Measurements from ENCODE around the gene SORCS2. TPM values are rescaled to one million over a fixed set of nuclear protein-coding genes. Genes with fewer than 3 reads are reported as not detected.

Gene SORCS2
- total RNA-seq, 4 donors from 2014 or later = 0.48 to 1.8 (median 0.68) TPM; not detected in 1

DNA sequence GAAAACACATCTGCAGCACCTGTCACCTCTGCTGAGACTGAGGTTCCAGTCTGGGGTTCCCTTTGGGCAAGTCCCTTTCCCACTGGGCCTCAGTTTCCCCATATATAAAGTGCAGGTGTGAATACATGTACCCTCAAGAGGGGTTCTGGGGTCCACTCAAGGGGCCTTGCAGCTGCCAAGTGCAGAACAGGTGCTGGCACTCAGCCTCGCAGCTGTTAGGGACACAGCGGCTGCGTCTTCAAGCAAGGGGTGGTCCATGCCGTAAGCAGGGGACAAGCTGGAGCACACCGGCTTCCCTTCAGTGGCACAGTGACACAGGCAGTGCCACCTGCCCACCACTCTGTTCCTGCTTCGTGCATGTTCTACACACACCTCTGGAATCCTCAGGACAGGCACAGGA, 329.3 kb downstream of the SORCS2 start:
- DNase-seq = no peak
- intact Hi-C loops (cut with DNase I; ENCODE audit: low total_unique reads) = loop anchor here (1.0 kb wide), 1 partner anchor 49 kb away; no protein-coding TSS in a partner anchor
- Histone ChIP-seq H3K4me3 (no peak overlapping the region), H3K9me3 (no peaks in the 10 kb centered on the region), H3K4me1 (no peaks in the 10 kb centered on the region), H3K27me3 (no peaks in the 10 kb centered on the region), H3K36me3 (no peaks in the 10 kb centered on the region), H3K27ac (no peak overlapping the region)
- in situ Hi-C loops (cut with MboI; ENCODE audit: low pct_ligation_motif_present in 1 of 4, low pct_unique_long_range_greater_than_20kb in 1 of 4, low sequenced_read_pairs in 3 of 4) = no loop called here
- 70% methylated on average over 6 of the region's 6 CpGs; no CpG with 5 or more reads in 1 of the 2 donors for WGBS, 2 donors (ENCODE audit: low coverage in 1 of 2)
- TF ChIP-seq POLR2A (IDR thresholded peaks at IDR 0.05) (no peak), EP300 (IDR thresholded peaks at IDR 0.05; ENCODE audit: low read depth) (no peak), POLR2AphosphoS5 (IDR thresholded peaks at IDR 0.05) (no peak)
- TF ChIP-seq, protein P1, sequence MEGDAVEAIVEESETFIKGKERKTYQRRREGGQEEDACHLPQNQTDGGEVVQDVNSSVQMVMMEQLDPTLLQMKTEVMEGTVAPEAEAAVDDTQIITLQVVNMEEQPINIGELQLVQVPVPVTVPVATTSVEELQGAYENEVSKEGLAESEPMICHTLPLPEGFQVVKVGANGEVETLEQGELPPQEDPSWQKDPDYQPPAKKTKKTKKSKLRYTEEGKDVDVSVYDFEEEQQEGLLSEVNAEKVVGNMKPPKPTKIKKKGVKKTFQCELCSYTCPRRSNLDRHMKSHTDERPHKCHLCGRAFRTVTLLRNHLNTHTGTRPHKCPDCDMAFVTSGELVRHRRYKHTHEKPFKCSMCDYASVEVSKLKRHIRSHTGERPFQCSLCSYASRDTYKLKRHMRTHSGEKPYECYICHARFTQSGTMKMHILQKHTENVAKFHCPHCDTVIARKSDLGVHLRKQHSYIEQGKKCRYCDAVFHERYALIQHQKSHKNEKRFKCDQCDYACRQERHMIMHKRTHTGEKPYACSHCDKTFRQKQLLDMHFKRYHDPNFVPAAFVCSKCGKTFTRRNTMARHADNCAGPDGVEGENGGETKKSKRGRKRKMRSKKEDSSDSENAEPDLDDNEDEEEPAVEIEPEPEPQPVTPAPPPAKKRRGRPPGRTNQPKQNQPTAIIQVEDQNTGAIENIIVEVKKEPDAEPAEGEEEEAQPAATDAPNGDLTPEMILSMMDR (IDR thresholded peaks at IDR 0.05) = no peak

DNA sequence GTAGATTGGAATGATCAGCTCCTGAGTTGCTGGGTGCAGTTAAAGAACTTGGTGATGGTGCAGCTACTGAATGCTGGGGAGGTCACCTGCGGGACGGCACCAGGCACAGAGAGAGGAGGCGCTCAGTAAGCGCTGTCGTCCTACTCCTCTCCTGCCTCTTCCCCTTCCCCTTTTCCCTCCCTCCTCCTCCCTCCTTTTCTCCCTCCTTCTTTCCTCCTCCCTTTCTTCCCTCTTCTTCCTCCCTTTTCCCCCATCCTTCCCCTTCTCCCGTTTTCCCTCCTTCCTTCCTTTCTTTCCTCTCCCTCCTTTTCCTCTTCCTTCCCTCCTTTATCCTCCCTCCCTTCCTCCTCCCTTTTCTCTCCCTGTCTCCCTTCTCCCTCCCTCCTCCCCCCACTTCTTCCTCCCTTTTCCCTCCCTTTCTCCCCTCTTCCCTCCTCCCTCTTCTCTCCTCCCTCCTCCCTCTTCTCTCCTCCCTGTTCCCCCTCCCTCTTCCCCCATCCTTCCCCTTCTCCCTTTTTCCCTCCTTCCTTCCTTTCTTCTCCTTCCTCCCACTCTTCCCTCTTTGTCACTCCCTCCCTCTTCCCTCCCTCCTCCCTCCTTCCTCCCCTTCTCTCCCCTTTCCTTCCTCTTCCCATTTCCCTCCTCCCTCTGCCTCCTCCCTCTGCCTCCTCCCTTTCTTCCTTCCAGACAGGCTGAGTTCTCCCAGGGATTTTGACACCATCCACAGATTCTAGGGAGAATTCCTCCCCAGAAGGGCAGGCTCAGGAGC, 330.3 kb downstream of the SORCS2 start:
- Histone ChIP-seq H3K27me3 (no peaks in the 10 kb centered on the region), H3K36me3 (no peaks in the 10 kb centered on the region), H3K27ac (no peak overlapping the region), H3K4me3 (no peak overlapping the region), H3K4me1 (no peaks in the 10 kb centered on the region), H3K9me3 (no peaks in the 10 kb centered on the region)
- TF ChIP-seq, protein P1 (IDR thresholded peaks at IDR 0.05) = no peak
- TF ChIP-seq POLR2AphosphoS5 (IDR thresholded peaks at IDR 0.05) = no peak
- no peak for TF ChIP-seq EP300 (IDR thresholded peaks at IDR 0.05; ENCODE audit: low read depth)
- no peak for TF ChIP-seq POLR2A (IDR thresholded peaks at IDR 0.05)
- 82 to 89% methylated on average over 5 of the region's 6 CpGs for WGBS, 2 donors (ENCODE audit: low coverage in 1 of 2)
- intact Hi-C loops (cut with DNase I; ENCODE audit: low total_unique reads) = loop anchor here (1.0 kb wide), 1 partner anchor 48 kb away; no protein-coding TSS in a partner anchor
- DNase-seq = no peak
- in situ Hi-C loops (cut with MboI; ENCODE audit: low pct_ligation_motif_present in 1 of 4, low pct_unique_long_range_greater_than_20kb in 1 of 4, low sequenced_read_pairs in 3 of 4) = no loop called here

DNA sequence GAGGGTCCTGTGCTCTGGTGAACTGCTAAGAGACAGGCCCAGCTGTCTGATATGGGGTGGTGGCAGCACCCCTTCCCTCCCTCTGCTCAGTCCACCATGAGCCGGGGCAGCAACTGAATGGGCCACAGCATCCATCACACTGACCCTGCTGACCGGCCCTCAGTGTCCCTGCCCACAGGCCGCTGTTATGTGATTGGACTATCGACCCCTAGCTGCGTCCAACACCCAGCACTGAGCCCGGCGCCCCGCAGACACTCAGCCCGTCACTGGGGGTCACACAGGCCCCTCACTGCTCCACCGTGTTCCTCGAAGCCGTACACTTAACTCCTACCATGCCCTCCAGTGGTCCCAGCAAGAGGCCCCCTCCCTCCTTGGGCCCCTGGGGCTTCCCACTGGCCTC, 331.2 kb downstream of the SORCS2 start:
- Histone ChIP-seq H3K27me3 (no peaks in the 10 kb centered on the region), H3K4me3 (no peak overlapping the region), H3K27ac (no peak overlapping the region), H3K9me3 (no peaks in the 10 kb centered on the region), H3K36me3 (no peaks in the 10 kb centered on the region), H3K4me1 (no peaks in the 10 kb centered on the region)
- in situ Hi-C loops (cut with MboI; ENCODE audit: low pct_ligation_motif_present in 1 of 4, low pct_unique_long_range_greater_than_20kb in 1 of 4, low sequenced_read_pairs in 3 of 4) (no loop called here), intact Hi-C loops (cut with DNase I; ENCODE audit: low total_unique reads) (no loop called here)
- WGBS, 2 donors (ENCODE audit: low coverage in 1 of 2) = 89% methylated on average over 10 of the region's 12 CpGs; no CpG with 5 or more reads in 1 of the 2 donors
- DNase-seq = no peak
- TF ChIP-seq EP300 (IDR thresholded peaks at IDR 0.05; ENCODE audit: low read depth) (no peak), POLR2AphosphoS5 (IDR thresholded peaks at IDR 0.05) (no peak), POLR2A (IDR thresholded peaks at IDR 0.05) (no peak)
- TF ChIP-seq, protein P1 (IDR thresholded peaks at IDR 0.05) = no peak

DNA sequence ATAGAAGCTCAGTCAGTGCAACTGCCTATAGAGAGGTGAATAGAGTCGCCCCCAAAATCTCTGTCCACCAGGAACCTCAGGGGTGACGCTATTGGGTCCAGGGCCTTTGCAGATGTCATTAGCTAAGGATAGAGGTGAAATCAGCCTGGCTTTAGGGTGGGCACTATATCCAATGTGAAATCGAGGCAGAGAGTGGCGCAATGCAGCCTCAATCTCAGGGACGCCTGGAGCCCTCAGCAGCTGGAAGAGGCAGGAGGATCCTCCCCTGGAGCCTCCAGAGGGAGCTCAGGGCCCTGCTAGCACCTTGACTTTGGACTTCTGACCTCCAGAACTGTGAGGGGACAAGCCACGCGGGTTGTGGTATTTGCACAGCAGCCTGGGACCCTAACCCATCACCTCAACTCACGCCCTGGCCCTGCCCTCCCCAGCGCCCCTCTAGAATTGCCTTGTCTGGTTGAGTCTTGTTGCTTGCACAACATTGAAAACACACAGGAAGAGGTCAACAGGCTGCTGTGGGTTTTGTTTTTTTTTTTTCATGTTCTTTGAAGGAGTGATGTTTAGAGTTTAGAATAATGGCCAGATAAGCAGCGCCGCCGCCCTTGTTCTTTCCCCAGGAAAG, 331.8 kb downstream of the SORCS2 start:
- intact Hi-C loops (cut with DNase I; ENCODE audit: low total_unique reads) = no loop called here
- no peak overlapping the region for H3K27ac ChIP-seq
- in situ Hi-C loops (cut with MboI; ENCODE audit: low pct_ligation_motif_present in 1 of 4, low pct_unique_long_range_greater_than_20kb in 1 of 4, low sequenced_read_pairs in 3 of 4) = no loop called here

More for the DNA sequence above, 331.8 kb downstream of the SORCS2 start:
- H3K9me3 ChIP-seq = no peaks in the 10 kb centered on the region
- TF ChIP-seq POLR2AphosphoS5 (IDR thresholded peaks at IDR 0.05) = no peak
- TF ChIP-seq, protein P1 (IDR thresholded peaks at IDR 0.05) = no peak
- no peak for TF ChIP-seq EP300 (IDR thresholded peaks at IDR 0.05; ENCODE audit: low read depth)
- TF ChIP-seq POLR2A (IDR thresholded peaks at IDR 0.05) = no peak
- H3K27me3 ChIP-seq = no peaks in the 10 kb centered on the region
- WGBS, 2 donors (ENCODE audit: low coverage in 1 of 2) = 42 to 47% methylated on average over 7 to 12 of the region's 12 CpGs
- DNase-seq = no peak
- H3K36me3 ChIP-seq = no peaks in the 10 kb centered on the region
- H3K4me1 ChIP-seq = no peaks in the 10 kb centered on the region
- no peak overlapping the region for H3K4me3 ChIP-seq
